ENCODE results near the gene ELMO1. TPM values are rescaled to one million over a fixed set of nuclear protein-coding genes. Genes with fewer than 3 reads are reported as not detected.

ELMO1 gene
- total RNA-seq, 1 donor from 2014 or later = 59.9 TPM

- DNase-seq = no peak
Measured at GRCh38 chr7:37344886-37345579, 103.6 kb downstream of the ELMO1 start.

GRCh38 chr7:37342688-37343471 is 105.8 kb downstream of the ELMO1 start:
- no peak for DNase-seq

- no peak for DNase-seq
Measured at GRCh38 chr7:37342176-37342687, 106.4 kb downstream of the ELMO1 start.

GRCh38 chr7:37341033-37341630 is 107.5 kb downstream of the ELMO1 start:
- DNase-seq = no peak

GRCh38 chr7:37338966-37339365 is 109.7 kb downstream of the ELMO1 start:
- DNase-seq = no peak

GRCh38 chr7:37337522-37337921 is 111.1 kb downstream of the ELMO1 start:
- DNase-seq = no peak

GRCh38 chr7:37336259-37336658 is 112.4 kb downstream of the ELMO1 start:
- DNase-seq = no peak

GRCh38 chr7:37333075-37333474 is 115.6 kb downstream of the ELMO1 start:
- DNase-seq = no peak

GRCh38 chr7:37332243-37333016 is 116.2 kb downstream of the ELMO1 start:
- no peak for DNase-seq

GRCh38 chr7:37330775-37331174 is 117.9 kb downstream of the ELMO1 start:
- no peak for DNase-seq

GRCh38 chr7:37329940-37330339 is 118.7 kb downstream of the ELMO1 start:
- DNase-seq = no peak

- DNase-seq = no peak
Measured at GRCh38 chr7:37327288-37327687, 121.4 kb downstream of the ELMO1 start.

- DNase-seq = peak; percentile 81
Measured at GRCh38 chr7:37323966-37324365, 124.7 kb downstream of the ELMO1 start.

GRCh38 chr7:37322831-37323230 is 125.8 kb downstream of the ELMO1 start:
- DNase-seq = no peak

- no peak for DNase-seq
Measured at GRCh38 chr7:37320848-37321468, 127.7 kb downstream of the ELMO1 start.

GRCh38 chr7:37320140-37320847 is 128.4 kb downstream of the ELMO1 start:
- DNase-seq = no peak

- DNase-seq = no peak
Measured at GRCh38 chr7:37318541-37318940, 130.1 kb downstream of the ELMO1 start.

- DNase-seq = peak; percentile 84
Measured at GRCh38 chr7:37315772-37316715, 132.6 kb downstream of the ELMO1 start.

- no peak for DNase-seq
Measured at GRCh38 chr7:37312608-37313007, 136.1 kb downstream of the ELMO1 start.

GRCh38 chr7:37311355-37311754 is 137.3 kb downstream of the ELMO1 start:
- DNase-seq = peak; percentile 84

Data from tongue (tissue), 2 donors.